HCT116 (cell line): Measurements from ENCODE around the gene KANK2. TPM values are rescaled to one million over a fixed set of nuclear protein-coding genes. Genes with fewer than 3 reads are reported as not detected.
A peak's percentile ranks its signal among the peaks of the same experiment; 100 is the strongest.

Source experiments
- ATAC-seq: fragments of 200-7000 bp; cut with Tn5 transposase; 2 replicates; pipeline ENCODE4 v1.9.1; 2020; ENCODE audit warnings: mild to moderate bottlenecking, moderate library complexity
- BruUV-seq: library from RNA; stranded (reverse); fragments of 400-500 nt; replicated peaks from 2 replicates; lab custom pipeline; 2021; lab: Mats Ljungman, UMichigan
- CTCF ChIA-PET: fragments of 300-600 bp; sonication (Branson Sonifier 250); formaldehyde crosslinking; loops from one replicate; lab custom pipeline; 2021; ENCODE audit warnings: antibody characterized with exemption; lab: Charles Lee
- POLR2A ChIA-PET: fragments of 300-600, 350-600 bp; sonication (Branson Sonifier 250); formaldehyde crosslinking; loops from one replicate; lab custom pipeline; 2021; ENCODE audit warnings: antibody characterized with exemption; lab: Charles Lee
- RAD21 ChIA-PET, 2 experiments: fragments of 300-600 bp; sonication (Branson Sonifier 250); formaldehyde crosslinking; loops; one replicate each; lab custom pipeline; 2023; ENCODE audit warnings: low total read pairs in 2 of 2; ENCODE audit not compliant: uncharacterized antibody in 2 of 2, unreplicated experiment in 2 of 2, low non-redundant PET in 1 of 2; lab: Charles Lee
- DNase-seq: peaks from one replicate; pipeline ENCODE4 v3.0.0-alpha.2; 2010; ENCODE audit warnings: low read depth, low spot score
- H2AFZ ChIP-seq: fragments of 200-600 bp; shearing (Covaris generic), sonication (generic); 2 replicates; pipeline ENCODE4 v1.6.1; 2017; ENCODE audit warnings: low read depth, mixed run types, mixed read lengths, antibody characterized with exemption, low read length; ENCODE audit not compliant: poor library complexity, severe bottlenecking
- H3K27ac ChIP-seq: 2 replicates; pipeline ENCODE4 v1.5.1; 2012; ENCODE audit warnings: low read depth, low read length
- H3K27me3 ChIP-seq: fragments of 200-600 bp; sonication (generic); 2 replicates; pipeline ENCODE4 v1.6.1; 2016; ENCODE audit warnings: mixed run types, low read length, mixed read lengths; ENCODE audit not compliant: insufficient read depth
- H3K36me3 ChIP-seq, 2 experiments: fragments of 200-500 bp in 1 of 2; fragments of 200-600 bp in 1 of 2; sonication (Bioruptor generic) in 1 of 2; sonication (generic) in 1 of 2; 2 replicates each; pipeline versions ENCODE4 v1.5.1 to v1.6.1; 2014 to 2016; ENCODE audit warnings: low read length in 2 of 2, inconsistent platforms in 1 of 2, mixed read lengths in 1 of 2, mixed run types in 1 of 2; ENCODE audit not compliant: insufficient read depth in 2 of 2, control insufficient read depth in 1 of 2
- H3K4me1 ChIP-seq, 2 experiments: fragments of 200-600 bp in 1 of 2; sonication (generic) in 1 of 2; 2 replicates each; pipeline versions ENCODE4 v1.5.1 to v1.6.1; 2012 to 2017; ENCODE audit warnings: low read length in 2 of 2, inconsistent platforms in 1 of 2, mild to moderate bottlenecking in 1 of 2, mixed read lengths in 1 of 2, mixed run types in 1 of 2, moderate library complexity in 1 of 2; ENCODE audit not compliant: insufficient read depth in 2 of 2, control insufficient read depth in 1 of 2
- H3K4me2 ChIP-seq: fragments of 200-600 bp; sonication (generic); 2 replicates; pipeline ENCODE4 v1.6.1; 2017; ENCODE audit warnings: mixed run types, low read length, mixed read lengths
- H3K4me3 ChIP-seq, 2 experiments: fragments of 200-600 bp in 1 of 2; sonication (generic) in 1 of 2; replicated peaks in 1 of 2; 2 replicates each; pipeline ENCODE4 v1.5.1; 2011 to 2016; ENCODE audit warnings: low read length in 2 of 2, control low read depth in 1 of 2, low read depth in 1 of 2, mild to moderate bottlenecking in 1 of 2, mixed read lengths in 1 of 2, mixed run types in 1 of 2
- H3K79me2 ChIP-seq: fragments of 200-600 bp; sonication (generic); 2 replicates; pipeline ENCODE4 v1.6.1; 2017; ENCODE audit warnings: mild to moderate bottlenecking, mixed run types, low read length, moderate library complexity, mixed read lengths; ENCODE audit not compliant: insufficient read depth
- H3K9ac ChIP-seq: fragments of 200-600 bp; sonication (generic); 2 replicates; pipeline ENCODE4 v1.6.1; 2016; ENCODE audit warnings: low read length, mixed read lengths
- H3K9me2 ChIP-seq: fragments of 200-600 bp; sonication (generic), shearing (Covaris generic); 2 replicates; pipeline ENCODE4 v1.6.1; 2017; ENCODE audit warnings: mixed run types, mild to moderate bottlenecking, moderate library complexity; ENCODE audit not compliant: insufficient read depth
- H3K9me3 ChIP-seq, 2 experiments: fragments of 200-500 bp in 1 of 2; fragments of 200-600 bp in 1 of 2; sonication (Bioruptor generic) in 1 of 2; sonication (generic) in 1 of 2; 2 replicates each; pipeline ENCODE4 v1.6.1; 2014 to 2017; ENCODE audit warnings: low read length in 2 of 2, mixed read lengths in 2 of 2, inconsistent platforms in 1 of 2, low read depth in 1 of 2, mild to moderate bottlenecking in 1 of 2, mixed run types in 1 of 2, moderate library complexity in 1 of 2; ENCODE audit not compliant: control insufficient read depth in 1 of 2, insufficient read depth in 1 of 2
- H4K20me1 ChIP-seq: fragments of 200-600 bp; sonication (generic), shearing (Covaris generic); 2 replicates; pipeline ENCODE4 v1.6.1; 2017; ENCODE audit warnings: mixed run types, mild to moderate bottlenecking, moderate library complexity; ENCODE audit not compliant: insufficient read depth
- CBX3 ChIP-seq: IDR thresholded peaks from 2 replicates; pipeline ENCODE4 v1.6.1; 2012; ENCODE audit warnings: low read depth
- EGR1 ChIP-seq: IDR thresholded peaks from 2 replicates; pipeline ENCODE4 v1.6.1; 2012; ENCODE audit warnings: low read depth
- ELF1 ChIP-seq: IDR thresholded peaks from 2 replicates; pipeline ENCODE4 v1.6.1; 2012; ENCODE audit warnings: low read depth, borderline replicate concordance
- EZH2 ChIP-seq: fragments of 200-600 bp; sonication (generic); IDR thresholded peaks from 2 replicates; pipeline ENCODE4 v1.6.1; 2017; ENCODE audit warnings: antibody characterized with exemption, mixed run types
- FOSL1 ChIP-seq: IDR thresholded peaks from 2 replicates; pipeline ENCODE4 v1.6.1; 2012; ENCODE audit warnings: low read depth
- JUND ChIP-seq: IDR thresholded peaks from 2 replicates; pipeline ENCODE4 v1.6.1; 2012
- POLR2AphosphoS5 ChIP-seq: IDR thresholded peaks from 2 replicates; pipeline ENCODE4 v1.6.1; 2011; ENCODE audit warnings: mild to moderate bottlenecking, low read depth, low read length, moderate library complexity
- RAD21 ChIP-seq: IDR thresholded peaks from 2 replicates; pipeline ENCODE4 v1.6.1; 2012; ENCODE audit warnings: low read depth, mild to moderate bottlenecking
- SIN3A ChIP-seq: IDR thresholded peaks from 2 replicates; pipeline ENCODE4 v1.6.1; 2012; ENCODE audit warnings: low read depth
- SRF ChIP-seq: IDR thresholded peaks from 2 replicates; pipeline ENCODE4 v1.6.1; 2012; ENCODE audit warnings: low read depth
- TCF7L2 ChIP-seq: IDR thresholded peaks from 2 replicates; pipeline ENCODE4 v1.7.0; 2011; ENCODE audit warnings: borderline replicate concordance, inconsistent platforms; ENCODE audit not compliant: insufficient read depth, insufficient read length; ENCODE audit errors: extremely low read depth
- ZFX ChIP-seq: fragments of 450-650 bp; IDR thresholded peaks from 2 replicates; pipeline ENCODE4 v1.6.1; 2017
- intact Hi-C: fragments of 100-400 bp; cut with micrococcal nuclease; formaldehyde crosslinking; loops from 2 replicates; pipeline ENCODE4 v1.10.0; 2022
- total RNA-seq: library from RNA; stranded (reverse); gene quantifications from one replicate; pipeline ENCODE4 v1.2.1, GENCODE V29; 2021; ENCODE audit not compliant: unreplicated experiment
- TF ChIP-seq, protein P1 (sequence below): IDR thresholded peaks from 2 replicates; pipeline ENCODE4 v1.6.1; 2012; ENCODE audit warnings: low read depth
- TF ChIP-seq, protein P2 (sequence below): IDR thresholded peaks from 2 replicates; pipeline ENCODE4 v1.6.1; 2012
- TF ChIP-seq, protein P3 (sequence below), 3 experiments: fragments of 200-600 bp in 1 of 3; sonication (generic) in 1 of 3; IDR thresholded peaks in 2 of 3; conservative IDR thresholded peaks in 1 of 3; 2 replicates each; pipeline ENCODE4 v1.5.1; 2012 to 2017; ENCODE audit warnings: low read depth in 2 of 3, low read length in 2 of 3, antibody characterized with exemption in 1 of 3, borderline replicate concordance in 1 of 3, control low read depth in 1 of 3, mild to moderate bottlenecking in 1 of 3, mixed read lengths in 1 of 3, mixed run types in 1 of 3, moderate library complexity in 1 of 3; ENCODE audit not compliant: insufficient read depth in 1 of 3

KANK2 gene
- total RNA-seq, 1 experiment from 2014 or later, result 43.6 TPM

DNA sequence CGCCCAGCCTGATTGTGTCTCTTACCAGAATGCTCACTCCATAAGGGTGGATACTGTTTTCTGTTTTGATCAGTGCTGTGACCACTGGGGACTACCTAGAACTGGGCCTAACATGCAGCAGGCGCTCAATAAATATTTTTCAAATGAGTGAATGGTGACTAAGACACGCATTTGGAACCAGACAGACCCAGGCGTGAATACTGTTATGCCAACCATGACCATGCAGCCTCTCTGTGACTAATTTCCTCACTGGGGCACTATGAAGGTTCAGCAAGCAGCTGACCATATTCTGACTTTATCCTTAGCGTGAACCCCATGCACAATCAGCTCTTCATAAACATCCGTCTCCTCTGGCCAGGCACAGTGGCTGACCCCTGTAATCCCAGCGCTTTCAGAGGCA, 28.8 kb downstream of the KANK2 start:
- no peak for TF ChIP-seq EGR1
- TF ChIP-seq, protein P1, sequence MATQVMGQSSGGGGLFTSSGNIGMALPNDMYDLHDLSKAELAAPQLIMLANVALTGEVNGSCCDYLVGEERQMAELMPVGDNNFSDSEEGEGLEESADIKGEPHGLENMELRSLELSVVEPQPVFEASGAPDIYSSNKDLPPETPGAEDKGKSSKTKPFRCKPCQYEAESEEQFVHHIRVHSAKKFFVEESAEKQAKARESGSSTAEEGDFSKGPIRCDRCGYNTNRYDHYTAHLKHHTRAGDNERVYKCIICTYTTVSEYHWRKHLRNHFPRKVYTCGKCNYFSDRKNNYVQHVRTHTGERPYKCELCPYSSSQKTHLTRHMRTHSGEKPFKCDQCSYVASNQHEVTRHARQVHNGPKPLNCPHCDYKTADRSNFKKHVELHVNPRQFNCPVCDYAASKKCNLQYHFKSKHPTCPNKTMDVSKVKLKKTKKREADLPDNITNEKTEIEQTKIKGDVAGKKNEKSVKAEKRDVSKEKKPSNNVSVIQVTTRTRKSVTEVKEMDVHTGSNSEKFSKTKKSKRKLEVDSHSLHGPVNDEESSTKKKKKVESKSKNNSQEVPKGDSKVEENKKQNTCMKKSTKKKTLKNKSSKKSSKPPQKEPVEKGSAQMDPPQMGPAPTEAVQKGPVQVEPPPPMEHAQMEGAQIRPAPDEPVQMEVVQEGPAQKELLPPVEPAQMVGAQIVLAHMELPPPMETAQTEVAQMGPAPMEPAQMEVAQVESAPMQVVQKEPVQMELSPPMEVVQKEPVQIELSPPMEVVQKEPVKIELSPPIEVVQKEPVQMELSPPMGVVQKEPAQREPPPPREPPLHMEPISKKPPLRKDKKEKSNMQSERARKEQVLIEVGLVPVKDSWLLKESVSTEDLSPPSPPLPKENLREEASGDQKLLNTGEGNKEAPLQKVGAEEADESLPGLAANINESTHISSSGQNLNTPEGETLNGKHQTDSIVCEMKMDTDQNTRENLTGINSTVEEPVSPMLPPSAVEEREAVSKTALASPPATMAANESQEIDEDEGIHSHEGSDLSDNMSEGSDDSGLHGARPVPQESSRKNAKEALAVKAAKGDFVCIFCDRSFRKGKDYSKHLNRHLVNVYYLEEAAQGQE, result no peak
- TF ChIP-seq RAD21, result no peak
- TF ChIP-seq TCF7L2, result no peak
- TF ChIP-seq ZFX, result no peak
- TF ChIP-seq SRF, result no peak
- TF ChIP-seq CBX3, result 0 out of 2 replicates have a peak, but pooled peaks have one; percentile 18
- no peak for TF ChIP-seq ELF1
- TF ChIP-seq, protein P2, sequence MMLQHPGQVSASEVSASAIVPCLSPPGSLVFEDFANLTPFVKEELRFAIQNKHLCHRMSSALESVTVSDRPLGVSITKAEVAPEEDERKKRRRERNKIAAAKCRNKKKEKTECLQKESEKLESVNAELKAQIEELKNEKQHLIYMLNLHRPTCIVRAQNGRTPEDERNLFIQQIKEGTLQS, result no peak
- TF ChIP-seq, protein P3, sequence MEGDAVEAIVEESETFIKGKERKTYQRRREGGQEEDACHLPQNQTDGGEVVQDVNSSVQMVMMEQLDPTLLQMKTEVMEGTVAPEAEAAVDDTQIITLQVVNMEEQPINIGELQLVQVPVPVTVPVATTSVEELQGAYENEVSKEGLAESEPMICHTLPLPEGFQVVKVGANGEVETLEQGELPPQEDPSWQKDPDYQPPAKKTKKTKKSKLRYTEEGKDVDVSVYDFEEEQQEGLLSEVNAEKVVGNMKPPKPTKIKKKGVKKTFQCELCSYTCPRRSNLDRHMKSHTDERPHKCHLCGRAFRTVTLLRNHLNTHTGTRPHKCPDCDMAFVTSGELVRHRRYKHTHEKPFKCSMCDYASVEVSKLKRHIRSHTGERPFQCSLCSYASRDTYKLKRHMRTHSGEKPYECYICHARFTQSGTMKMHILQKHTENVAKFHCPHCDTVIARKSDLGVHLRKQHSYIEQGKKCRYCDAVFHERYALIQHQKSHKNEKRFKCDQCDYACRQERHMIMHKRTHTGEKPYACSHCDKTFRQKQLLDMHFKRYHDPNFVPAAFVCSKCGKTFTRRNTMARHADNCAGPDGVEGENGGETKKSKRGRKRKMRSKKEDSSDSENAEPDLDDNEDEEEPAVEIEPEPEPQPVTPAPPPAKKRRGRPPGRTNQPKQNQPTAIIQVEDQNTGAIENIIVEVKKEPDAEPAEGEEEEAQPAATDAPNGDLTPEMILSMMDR (IDR thresholded peaks at IDR 0.05 in 2 of 3, conservative IDR thresholded peaks at IDR 0.05 in 1 of 3; ENCODE audit: borderline replicate concordance in 1 of 3, insufficient read depth in 1 of 3, low read depth in 2 of 3, low read length in 2 of 3), result no peak
- no peak for TF ChIP-seq JUND
- TF ChIP-seq SIN3A, result no peak
- TF ChIP-seq EZH2, result no peak
- peak; percentile 32; the same call in 1 of the 2 replicates for TF ChIP-seq FOSL1
- no peak for TF ChIP-seq POLR2AphosphoS5
- TF ChIP-seq, all 23 proteins: peak for 2
- Histone ChIP-seq H2AFZ (no peak overlapping the region), H3K4me2 (peak overlapping the region; percentile 11; the same call in 1 of the 2 replicates), H3K27me3 (no peaks in the 10 kb centered on the region), H3K9me3 (no peaks in the 10 kb centered on the region), H3K36me3 (peaks cover 3 to 5% of the 10 kb centered on the region in 2 experiments; a peak in 2 of 4 replicates), H3K27ac (0 out of 2 replicates have a peak overlapping the region, but pooled peaks have one; percentile 8), H3K79me2 (no peaks in the 10 kb centered on the region), H4K20me1 (no peaks in the 10 kb centered on the region), H3K9me2 (no peaks in the 10 kb centered on the region), H3K4me1 (peaks cover 0 to 16% of the 10 kb centered on the region in 2 experiments; a peak in 1 of 4 replicates), H3K9ac (no peak overlapping the region), H3K4me3 (no peak overlapping the region)
- ChIA-PET CTCF (no interaction called here), POLR2A (interaction anchor here (0.6 kb wide), 1 partner anchor 11 kb away, joined by 3 read pairs; no protein-coding TSS in a partner anchor), RAD21 (no interaction called here)
- intact Hi-C loops, result no loop called here
- no TSS peak for BruUV-seq
- ATAC-seq (peak; percentile 54), DNase-seq (peak; percentile 19)
